ENCODE results near the gene TUB.

TUB gene

DNA sequence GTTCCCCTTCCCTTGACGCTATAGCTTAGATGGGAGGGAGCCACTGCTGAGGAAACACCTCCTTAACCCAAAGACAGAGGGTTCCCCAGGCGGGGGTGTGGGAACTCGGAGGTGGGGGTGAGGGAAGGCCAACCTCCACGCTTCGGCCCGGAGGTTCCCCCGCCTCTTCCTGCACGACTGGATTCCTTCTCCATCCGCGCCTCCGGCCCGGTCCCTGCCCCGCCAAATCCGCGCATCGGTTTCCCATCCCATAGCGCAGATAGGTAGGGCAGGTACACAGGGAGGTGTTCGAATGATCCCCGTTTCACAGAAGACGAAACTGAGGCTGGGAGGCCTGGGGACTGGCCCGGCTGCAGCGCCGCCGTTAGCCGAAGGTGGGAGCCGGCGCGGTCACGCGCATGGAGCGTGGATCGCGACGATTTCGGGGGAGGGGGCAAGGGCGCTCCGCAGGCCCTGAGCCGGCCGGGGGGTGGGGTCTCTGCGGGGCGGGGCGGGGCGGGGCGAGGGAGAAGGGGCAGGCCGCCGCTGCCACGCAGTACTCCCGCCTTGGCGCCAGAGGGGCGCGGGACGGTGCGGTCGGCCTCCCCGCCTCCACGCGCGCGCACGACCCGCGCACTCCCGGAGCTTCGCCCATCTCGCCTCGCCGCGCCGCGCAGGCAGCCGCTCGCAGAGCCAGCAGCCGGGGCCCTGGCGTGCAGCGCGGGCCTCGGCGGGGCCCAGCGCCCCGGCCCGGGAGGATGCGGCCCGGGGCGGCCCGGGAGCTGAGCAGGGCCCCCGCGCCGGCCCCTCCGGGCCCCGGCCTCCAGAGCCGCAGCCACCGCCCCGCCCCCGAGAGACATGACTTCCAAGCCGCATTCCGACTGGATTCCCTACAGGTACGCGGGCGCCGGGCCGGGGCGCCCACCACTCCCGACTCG, at the start of gene TUB:
TUB (plus strand) TSS at position 538 of the 917 bp plus-strand sequence; CDS start at position 838, 300 bp downstream.
- DNase-seq: no peak

DNA sequence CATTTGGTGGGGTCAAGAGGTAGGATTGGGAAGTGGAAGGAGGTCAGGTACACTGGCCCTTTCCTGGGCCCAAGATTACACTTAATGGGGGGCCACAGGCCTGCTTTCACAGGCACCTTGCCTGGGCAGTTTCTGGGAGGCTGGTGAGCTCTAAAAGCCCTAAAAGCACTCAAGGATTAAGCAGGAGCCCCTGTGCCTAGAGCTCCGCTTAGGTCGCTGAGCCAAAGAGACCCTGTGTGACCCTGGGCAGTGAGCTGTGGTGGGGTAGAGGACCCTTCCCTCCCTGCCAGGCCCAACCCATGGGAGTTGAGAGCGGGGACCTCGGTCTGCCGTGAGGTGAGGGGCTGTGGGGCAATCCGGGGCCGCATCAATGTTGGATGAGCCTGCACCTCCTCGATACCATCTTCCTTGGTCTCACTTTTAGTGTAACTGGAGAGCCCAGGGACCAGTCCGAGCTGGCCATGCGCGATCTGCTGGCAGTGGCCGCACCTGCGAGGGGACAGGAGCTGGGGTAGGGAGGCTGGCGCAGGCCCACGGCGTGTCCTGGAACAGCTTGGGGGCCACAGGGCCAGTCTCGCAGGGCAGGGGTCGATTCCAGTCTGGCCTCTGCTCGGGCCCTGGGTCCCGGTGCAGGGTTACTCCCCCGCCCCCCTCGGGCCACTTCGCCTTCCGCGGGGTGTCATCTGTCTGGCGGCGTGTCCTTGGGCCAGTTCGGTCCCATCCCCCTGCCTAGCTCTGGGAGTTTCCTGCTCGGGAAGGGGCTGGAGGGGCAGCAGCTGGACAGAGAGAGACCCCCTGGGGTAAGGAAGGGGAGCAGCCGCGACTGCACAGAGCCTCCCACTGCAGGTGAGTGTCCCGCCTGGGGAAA, 49.5 kb upstream of the TUB start:
- no peak for DNase-seq

DNA sequence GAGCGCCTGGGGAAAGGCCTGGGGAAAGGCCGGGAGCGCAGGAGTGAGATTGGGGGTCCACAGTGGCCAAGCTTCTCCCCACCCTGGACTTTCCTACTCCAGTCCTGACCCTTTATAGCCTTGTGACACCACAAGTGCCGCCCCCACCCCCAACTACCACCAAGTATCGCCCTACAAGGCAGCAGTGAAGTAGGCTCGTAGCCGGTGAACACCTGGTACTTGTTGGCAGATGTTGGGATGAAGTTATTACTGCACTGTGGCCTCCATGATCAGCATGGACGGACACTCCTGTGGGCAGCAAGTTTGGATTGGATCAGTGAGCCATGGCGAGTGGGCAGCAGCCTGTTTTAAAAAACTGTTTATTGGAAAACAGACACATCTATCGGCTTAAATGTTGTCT, 48.9 kb upstream of the TUB start:
- DNase-seq: no peak

- DNase-seq: no peak
Measured at GRCh38 chr11:8032576-8033304, 48.3 kb upstream of the TUB start.

DNA sequence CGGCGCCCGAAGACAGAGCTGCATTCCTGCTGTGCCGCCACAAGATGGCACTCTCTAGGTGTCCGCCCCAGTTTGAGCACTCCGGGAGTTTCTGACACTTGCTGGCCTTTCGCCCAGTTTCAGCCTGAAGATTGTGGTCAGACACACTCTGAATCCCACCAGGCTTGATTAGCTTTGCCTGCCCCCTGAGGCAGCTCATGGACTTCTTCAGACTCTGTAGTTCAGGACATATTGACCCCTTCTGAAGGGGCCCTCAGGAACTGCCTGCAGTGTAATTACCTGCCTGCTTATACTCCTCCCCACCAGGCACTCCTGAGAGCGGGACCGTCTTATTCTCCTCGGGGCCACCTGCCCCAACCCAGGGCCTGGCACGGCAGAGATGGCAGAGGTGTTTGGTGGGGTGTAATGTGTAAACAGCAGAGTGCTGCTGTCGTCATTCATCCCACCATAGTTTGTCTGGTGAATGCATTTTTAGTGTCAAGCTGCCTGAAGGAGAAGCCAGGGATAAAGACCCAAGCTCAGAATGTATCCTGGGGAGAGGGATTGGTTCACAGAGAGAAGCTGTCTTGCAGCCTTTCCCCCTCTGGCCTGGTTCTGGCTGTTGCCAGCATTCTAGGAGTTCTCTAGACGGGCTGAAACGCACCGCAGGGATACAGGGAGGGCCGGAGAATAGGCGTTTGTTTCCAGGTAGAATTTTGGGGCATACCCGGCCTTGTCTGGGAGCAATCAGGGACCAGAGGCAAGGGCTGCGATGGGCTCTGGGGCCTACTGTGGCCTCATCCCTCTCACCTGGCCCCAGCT, 47.5 kb upstream of the TUB start:
- peak in 1 of 2 experiments; percentile 9 for DNase-seq

GRCh38 chr11:8034106-8034585, 46.9 kb upstream of the TUB start:
- no peak for DNase-seq

GRCh38 chr11:8034604-8035190, 46.3 kb upstream of the TUB start:
- DNase-seq: no peak

DNA sequence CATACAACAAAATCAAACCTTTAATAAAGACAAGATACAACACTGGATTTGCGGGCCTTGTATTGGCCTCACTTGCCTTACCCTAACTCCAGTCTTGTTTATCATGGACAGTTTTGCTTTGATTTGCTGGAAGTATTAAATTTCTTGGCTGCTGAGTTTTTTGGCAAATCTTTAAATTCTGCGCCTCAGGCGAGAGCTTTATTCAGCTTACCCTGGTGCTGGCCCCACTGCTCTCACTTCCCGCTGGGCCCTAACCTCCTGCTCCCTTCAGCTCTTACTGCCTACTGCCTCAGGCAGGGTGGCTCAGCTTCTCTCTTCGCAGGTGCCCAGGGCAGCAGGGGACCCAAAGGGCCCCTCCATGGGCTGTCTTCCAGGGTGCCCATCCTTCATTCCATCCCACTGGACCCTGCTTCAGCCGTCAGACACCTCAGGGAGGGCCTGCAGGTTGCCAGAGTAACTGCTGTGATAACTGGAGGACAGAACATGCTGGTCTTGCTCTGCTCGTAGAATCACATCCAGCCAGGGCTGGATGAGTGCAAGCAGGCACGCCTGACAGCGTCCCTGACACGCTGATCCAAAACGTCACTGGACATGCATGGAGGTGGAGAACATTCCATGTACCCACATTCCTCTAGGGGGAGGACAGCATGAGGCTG, 45.7 kb upstream of the TUB start:
- DNase-seq: no peak

- DNase-seq: no peak
Measured at GRCh38 chr11:8036002-8036802, 44.8 kb upstream of the TUB start.

- no peak for DNase-seq
Measured at GRCh38 chr11:8036986-8037385, 44.0 kb upstream of the TUB start.

- DNase-seq: no peak
Measured at GRCh38 chr11:8038393-8038792, 42.6 kb upstream of the TUB start.

DNA sequence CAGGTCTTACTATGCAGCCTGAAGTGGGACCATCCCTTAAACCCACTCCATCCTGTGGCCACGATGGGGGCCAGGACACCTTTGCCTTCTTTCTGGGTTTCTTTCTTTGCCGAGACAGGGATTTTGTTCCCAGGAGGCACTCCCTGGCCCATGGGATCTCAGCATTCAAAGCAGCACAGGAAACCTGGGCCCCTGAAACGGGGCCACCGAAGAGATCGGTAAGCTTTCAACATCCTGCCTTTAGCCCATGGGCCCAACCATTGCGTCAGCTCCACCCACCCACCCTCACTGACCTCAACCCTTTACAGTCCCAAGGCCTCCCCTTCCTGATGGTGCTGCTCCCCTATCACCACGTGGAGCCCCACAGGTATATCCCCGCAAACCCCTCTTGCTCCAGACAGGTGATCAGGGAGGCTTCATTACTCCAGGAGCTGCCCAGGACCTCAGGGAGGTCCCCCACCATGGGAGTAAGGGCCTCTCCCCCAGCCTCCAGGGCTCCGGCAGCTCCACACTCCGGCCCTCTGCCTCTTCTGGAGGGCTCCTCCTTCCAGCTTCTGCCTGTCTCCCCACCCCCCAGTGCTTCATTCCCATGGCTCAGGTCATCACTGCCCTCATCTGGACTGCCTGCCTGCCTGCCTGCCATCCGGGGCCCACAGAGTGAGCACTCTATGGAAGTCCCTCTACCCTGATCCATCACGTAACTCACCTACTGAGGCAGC, 42.0 kb upstream of the TUB start:
- DNase-seq: no peak

- no peak for DNase-seq
Measured at GRCh38 chr11:8039530-8040260, 41.3 kb upstream of the TUB start.

DNA sequence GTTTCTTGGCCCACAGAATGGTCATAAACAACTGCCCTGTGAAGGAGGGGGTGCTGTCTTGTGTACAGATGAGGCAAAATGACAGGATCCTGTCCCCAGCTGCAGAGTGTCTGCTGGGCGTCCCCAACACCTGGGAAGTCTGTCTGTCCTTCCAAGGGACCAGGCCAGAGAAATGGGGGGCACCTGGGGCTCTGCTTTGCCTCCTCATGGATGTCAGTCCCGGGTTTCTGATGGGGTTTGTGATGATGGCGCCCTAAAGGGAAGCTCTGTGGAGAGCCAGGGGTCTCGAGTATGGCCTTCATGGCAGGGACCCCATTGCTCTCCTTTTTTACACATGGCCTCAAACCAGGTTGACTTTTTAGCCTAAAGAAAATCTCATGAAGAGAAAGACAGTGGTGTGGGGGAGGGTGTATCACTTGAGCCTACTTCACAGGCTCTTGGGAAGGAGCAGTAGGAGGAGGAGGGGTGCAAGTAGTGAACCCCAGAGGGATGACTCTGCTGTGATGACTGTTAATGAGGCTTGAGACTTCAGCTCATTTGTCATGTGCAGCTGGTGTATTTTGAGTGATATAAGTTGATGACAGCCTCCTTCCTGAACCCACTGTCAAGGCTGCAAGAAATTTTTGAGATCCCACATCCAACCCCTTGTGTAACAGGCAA, 40.6 kb upstream of the TUB start:
- no peak for DNase-seq

GRCh38 chr11:8040921-8041285, 40.1 kb upstream of the TUB start:
- DNase-seq: no peak

DNA sequence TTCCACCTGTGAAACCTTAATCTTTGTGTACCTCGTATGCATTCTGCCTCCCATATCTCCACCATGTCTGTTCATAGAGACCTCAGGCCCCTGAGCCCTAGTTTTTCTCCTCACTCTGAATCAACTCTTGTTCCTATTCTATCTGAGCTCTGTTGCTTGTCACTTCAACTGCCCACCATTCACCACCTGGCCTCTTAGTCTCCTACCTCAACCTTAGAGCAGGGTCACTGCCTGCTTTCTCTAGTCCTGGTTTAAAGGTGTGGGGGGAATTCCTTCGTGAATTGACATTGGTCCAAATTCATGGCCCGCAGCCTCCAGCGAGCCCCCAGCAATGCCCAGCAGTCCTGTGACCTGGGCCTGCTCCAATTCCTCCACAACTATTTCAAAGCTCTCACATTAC, 39.4 kb upstream of the TUB start:
- no peak for DNase-seq

DNA sequence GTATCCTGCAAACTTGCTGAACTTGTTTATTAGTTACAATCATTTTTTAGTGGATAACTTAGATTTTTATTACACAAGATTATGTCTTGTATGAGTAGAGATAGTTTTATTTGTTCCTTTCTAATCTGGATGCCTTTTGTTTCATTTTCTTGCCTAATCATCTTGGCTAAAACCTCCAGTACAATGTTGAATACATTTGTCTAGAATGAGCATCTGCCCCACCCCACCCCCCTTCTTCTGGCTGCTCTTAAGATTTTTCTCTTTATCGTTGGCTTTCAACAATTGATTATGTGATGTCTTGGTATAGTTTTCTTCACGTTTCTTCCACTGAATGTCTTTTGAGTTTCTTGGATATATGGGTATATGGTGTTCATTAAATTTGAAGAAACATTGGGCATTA, 37.3 kb upstream of the TUB start:
- DNase-seq: no peak

- DNase-seq: no peak
Measured at GRCh38 chr11:8045839-8046238, 35.2 kb upstream of the TUB start.

Measured in NCI-H187 (cell line).